Measurements from ENCODE around the gene CGB2.
"Not testable (repeated sequence)": the region's sequence is repeated elsewhere in the genome, so short reads cannot be mapped to it uniquely, and the experiment has no call there.

CGB2 gene

GRCh38 chr19:49020931-49021895, 10.5 kb upstream of the CGB2 start:
- no peak overlapping the region for H3K4me2 ChIP-seq (ENCODE audit: low read length, poor library complexity, severe bottlenecking)

DNA sequence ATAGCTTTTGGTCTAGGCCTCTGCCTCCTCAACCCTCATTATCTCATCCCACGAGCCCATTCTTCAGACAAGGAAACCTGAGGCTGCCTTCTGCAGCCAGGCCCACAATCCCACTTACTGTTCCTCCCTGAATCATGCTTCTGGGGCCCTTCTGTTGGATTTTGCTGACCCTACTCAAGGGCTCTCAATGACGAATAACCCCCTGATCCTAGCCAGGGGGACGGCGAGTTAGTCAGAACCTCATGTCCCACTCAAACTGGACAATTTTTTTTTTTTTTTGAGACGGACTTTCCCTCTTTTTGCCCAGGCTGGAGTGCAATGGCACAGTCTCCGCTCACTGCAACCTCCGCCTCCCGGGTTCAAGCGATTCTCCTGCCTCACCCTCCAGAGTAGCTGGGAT, 9.6 kb upstream of the CGB2 start:
- Histone ChIP-seq H2AK5ac (ENCODE audit: low read length, severe bottlenecking) (no peak overlapping the region), H3K4me2 (ENCODE audit: low read length, poor library complexity, severe bottlenecking) (no peak overlapping the region), H2BK5ac (ENCODE audit: low read depth, low read length, poor library complexity, severe bottlenecking) (no peak overlapping the region), H2AFZ (ENCODE audit: low read depth, low read length) (no peak overlapping the region), H3K27ac (ENCODE audit: low read length, poor library complexity, severe bottlenecking) (no peak overlapping the region), H3K4ac (ENCODE audit: low read depth in 1 of 2, low read length in 2 of 2) (no peak overlapping the region), H2BK15ac (ENCODE audit: low read depth, poor library complexity, severe bottlenecking) (no peak overlapping the region), H3K36me3 (ENCODE audit: control insufficient read depth in 1 of 2, insufficient read depth in 2 of 2, low read depth in 1 of 2, low read length in 2 of 2) (peaks cover 0 to under 1% of the 10 kb centered on the region in 2 experiments), H3K4me1 (ENCODE audit: control insufficient read depth, insufficient read depth, low read depth, low read length) (peaks cover 16% of the 10 kb centered on the region), H3K18ac (ENCODE audit: low read depth in 1 of 2, low read length in 2 of 2) (no peak overlapping the region), H3K23ac (ENCODE audit: low read length in 2 of 2) (no peak overlapping the region), H3K14ac (ENCODE audit: low read length in 2 of 2) (no peak overlapping the region), H2BK120ac (ENCODE audit: low read depth, low read length) (no peak overlapping the region), H4K8ac (ENCODE audit: low read length) (no peak overlapping the region), H3K9ac (ENCODE audit: low read length) (no peak overlapping the region), H2BK12ac (ENCODE audit: low read length in 2 of 2) (no peak overlapping the region), H3K79me1 (replicated peaks; ENCODE audit: low read length, poor library complexity, severe bottlenecking) (no peaks in the 10 kb centered on the region), H3K9me3 (ENCODE audit: control insufficient read depth, low read length) (no peaks in the 10 kb centered on the region), H3K4me3 (ENCODE audit: insufficient read depth in 1 of 2, low read depth in 1 of 2, low read length in 2 of 2) (no peak overlapping the region), H4K91ac (ENCODE audit: low read length) (no peak overlapping the region), H3K27me3 (ENCODE audit: control insufficient read depth in 1 of 2, insufficient read depth in 1 of 2, low read length in 2 of 2) (peaks cover 5 to 30% of the 10 kb centered on the region in 2 experiments)
- WGBS, result 84% methylated on average over 9 of the region's 9 CpGs
- DNase-seq, result no peak

More at GRCh38 chr19:49020931-49021895, 10.5 kb upstream of the CGB2 start:
- no peak overlapping the region for H4K91ac ChIP-seq (ENCODE audit: low read length)
- no peak overlapping the region for H3K14ac ChIP-seq (ENCODE audit: low read length in 2 of 2)
- H3K79me1 ChIP-seq (replicated peaks; ENCODE audit: low read length, poor library complexity, severe bottlenecking), result no peaks in the 10 kb centered on the region
- H3K4me3 ChIP-seq (ENCODE audit: insufficient read depth in 1 of 2, low read depth in 1 of 2, low read length in 2 of 2), result no peak overlapping the region
- WGBS, result 67% methylated on average over 16 of the region's 16 CpGs
- no peak overlapping the region for H3K4ac ChIP-seq (ENCODE audit: low read depth in 1 of 2, low read length in 2 of 2)
- H2AFZ ChIP-seq (ENCODE audit: low read depth, low read length), result no peak overlapping the region
- no peak overlapping the region for H3K23ac ChIP-seq (ENCODE audit: low read length in 2 of 2)
- H2BK12ac ChIP-seq (ENCODE audit: low read length in 2 of 2), result no peak overlapping the region
- H3K9ac ChIP-seq (ENCODE audit: low read length), result no peak overlapping the region
- H3K18ac ChIP-seq (ENCODE audit: low read depth in 1 of 2, low read length in 2 of 2), result no peak overlapping the region
- no peak overlapping the region for H2AK5ac ChIP-seq (ENCODE audit: low read length, severe bottlenecking)
- no peak overlapping the region for H3K27ac ChIP-seq (ENCODE audit: low read length, poor library complexity, severe bottlenecking)
- H2BK15ac ChIP-seq (ENCODE audit: low read depth, poor library complexity, severe bottlenecking), result no peak overlapping the region
- H3K27me3 ChIP-seq (ENCODE audit: control insufficient read depth in 1 of 2, insufficient read depth in 1 of 2, low read length in 2 of 2), result peaks cover 5 to 30% of the 10 kb centered on the region in 2 experiments
- H2BK5ac ChIP-seq (ENCODE audit: low read depth, low read length, poor library complexity, severe bottlenecking), result no peak overlapping the region
- no peak overlapping the region for H2BK120ac ChIP-seq (ENCODE audit: low read depth, low read length)
- peak; percentile 77 for DNase-seq
- H3K36me3 ChIP-seq (ENCODE audit: control insufficient read depth in 1 of 2, insufficient read depth in 2 of 2, low read depth in 1 of 2, low read length in 2 of 2), result peaks cover 2 to 8% of the 10 kb centered on the region in 2 experiments
- no peaks in the 10 kb centered on the region for H3K9me3 ChIP-seq (ENCODE audit: control insufficient read depth, low read length)
- H3K4me1 ChIP-seq (ENCODE audit: control insufficient read depth, insufficient read depth, low read depth, low read length), result peaks cover 16% of the 10 kb centered on the region
- H4K8ac ChIP-seq (ENCODE audit: low read length), result no peak overlapping the region

- H3K9ac ChIP-seq (ENCODE audit: low read length); H4K91ac ChIP-seq (ENCODE audit: low read length); H3K4me3 ChIP-seq (ENCODE audit: insufficient read depth in 1 of 2, low read depth in 1 of 2, low read length in 2 of 2); H3K23ac ChIP-seq (ENCODE audit: low read length in 2 of 2); H3K14ac ChIP-seq (ENCODE audit: low read length in 2 of 2); H2BK15ac ChIP-seq (ENCODE audit: low read depth, poor library complexity, severe bottlenecking); H3K18ac ChIP-seq (ENCODE audit: low read depth in 1 of 2, low read length in 2 of 2); H2BK120ac ChIP-seq (ENCODE audit: low read depth, low read length); H3K79me1 ChIP-seq (replicated peaks; ENCODE audit: low read length, poor library complexity, severe bottlenecking); H2BK12ac ChIP-seq (ENCODE audit: low read length in 2 of 2); H3K27ac ChIP-seq (ENCODE audit: low read length, poor library complexity, severe bottlenecking); H3K9me3 ChIP-seq (ENCODE audit: control insufficient read depth, low read length); H3K36me3 ChIP-seq (ENCODE audit: control insufficient read depth in 1 of 2, insufficient read depth in 2 of 2, low read depth in 1 of 2, low read length in 2 of 2); DNase-seq; H3K4me2 ChIP-seq (ENCODE audit: low read length, poor library complexity, severe bottlenecking); H2BK5ac ChIP-seq (ENCODE audit: low read depth, low read length, poor library complexity, severe bottlenecking); H3K4ac ChIP-seq (ENCODE audit: low read depth in 1 of 2, low read length in 2 of 2); H2AFZ ChIP-seq (ENCODE audit: low read depth, low read length); H3K4me1 ChIP-seq (ENCODE audit: control insufficient read depth, insufficient read depth, low read depth, low read length); H2AK5ac ChIP-seq (ENCODE audit: low read length, severe bottlenecking); H4K8ac ChIP-seq (ENCODE audit: low read length): not testable (repeated sequence)
- no CpG with 5 or more reads among the region's 15 CpGs for WGBS
- peaks cover 0 to 22% of the 10 kb centered on the region in 2 experiments for H3K27me3 ChIP-seq (ENCODE audit: control insufficient read depth in 1 of 2, insufficient read depth in 1 of 2, low read length in 2 of 2)
Observed at GRCh38 chr19:49024233-49024632, 7.5 kb upstream of the CGB2 start, which contains the start of gene CGB3. Gene CGB3 (minus strand): TSS chr19:49024333. CDS start chr19:49023971, 362 bp downstream.

DNA sequence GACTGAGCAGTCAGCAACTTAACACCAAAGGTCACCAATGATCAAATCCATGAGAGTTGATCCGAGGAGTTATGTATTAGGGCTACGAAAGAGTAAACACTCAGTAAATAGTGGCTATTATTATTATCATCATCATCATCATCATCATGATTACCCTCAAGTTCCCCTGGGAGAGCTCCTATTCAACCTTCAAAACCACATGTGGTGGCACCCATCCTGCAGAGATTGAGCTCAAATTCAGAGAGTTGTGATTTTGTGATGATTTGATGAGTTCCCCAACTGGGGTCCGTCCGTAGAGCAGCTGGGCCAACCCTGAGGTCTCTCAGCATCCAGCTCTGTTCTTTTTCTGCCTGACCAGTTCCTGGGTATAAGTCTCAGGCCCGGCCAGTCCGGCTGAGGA, 6.6 kb upstream of the CGB2 start:
- not testable (repeated sequence) for H2BK120ac ChIP-seq (ENCODE audit: low read depth, low read length); H3K4me3 ChIP-seq (ENCODE audit: insufficient read depth in 1 of 2, low read depth in 1 of 2, low read length in 2 of 2); H2BK12ac ChIP-seq (ENCODE audit: low read length in 2 of 2); H2BK15ac ChIP-seq (ENCODE audit: low read depth, poor library complexity, severe bottlenecking); H3K79me1 ChIP-seq (replicated peaks; ENCODE audit: low read length, poor library complexity, severe bottlenecking); H3K36me3 ChIP-seq (ENCODE audit: control insufficient read depth in 1 of 2, insufficient read depth in 2 of 2, low read depth in 1 of 2, low read length in 2 of 2); H3K18ac ChIP-seq (ENCODE audit: low read depth in 1 of 2, low read length in 2 of 2); H3K9me3 ChIP-seq (ENCODE audit: control insufficient read depth, low read length); H2BK5ac ChIP-seq (ENCODE audit: low read depth, low read length, poor library complexity, severe bottlenecking); H3K4ac ChIP-seq (ENCODE audit: low read depth in 1 of 2, low read length in 2 of 2); H3K4me2 ChIP-seq (ENCODE audit: low read length, poor library complexity, severe bottlenecking); H3K9ac ChIP-seq (ENCODE audit: low read length); H2AK5ac ChIP-seq (ENCODE audit: low read length, severe bottlenecking); DNase-seq; H4K8ac ChIP-seq (ENCODE audit: low read length); H3K23ac ChIP-seq (ENCODE audit: low read length in 2 of 2); H3K27ac ChIP-seq (ENCODE audit: low read length, poor library complexity, severe bottlenecking); H2AFZ ChIP-seq (ENCODE audit: low read depth, low read length); H3K14ac ChIP-seq (ENCODE audit: low read length in 2 of 2); H4K91ac ChIP-seq (ENCODE audit: low read length)
- H3K27me3 ChIP-seq (ENCODE audit: control insufficient read depth in 1 of 2, insufficient read depth in 1 of 2, low read length in 2 of 2), result peaks cover 0 to 16% of the 10 kb centered on the region in 2 experiments
- no CpG with 5 or more reads among the region's 6 CpGs for WGBS
- peaks cover 11% of the 10 kb centered on the region for H3K4me1 ChIP-seq (ENCODE audit: control insufficient read depth, insufficient read depth, low read depth, low read length)

Data from mesenchymal stem cell (in vitro differentiated cells and primary cell).